ENCODE measurements around the gene ABHD1.

GRCh38 chr2:27087823-27088410 lies 35.7 kb upstream of the ABHD1 start:
- TF ChIP-seq CTCF (IDR thresholded peaks at IDR 0.05) (no peak), POLR2A (IDR thresholded peaks at IDR 0.05) (no peak)

All from sigmoid colon (tissue), 3 donors.